PC-3 (cell line): ENCODE measurements around the gene GALNT15.

Experiments used
- EZH2 ChIP-seq: fragments of 300-600 bp; sonication (generic); IDR thresholded peaks from one replicate; pipeline ENCODE4 v1.6.1; 2017; ENCODE audit warnings: antibody characterized with exemption, mild to moderate bottlenecking, low read length; ENCODE audit not compliant: unreplicated experiment
- TF ChIP-seq, protein P1 (sequence below): fragments of 300-600 bp; sonication (generic); conservative IDR thresholded peaks from 2 replicates; pipeline ENCODE4 v1.5.1; 2017; ENCODE audit warnings: antibody characterized with exemption, low read depth, mild to moderate bottlenecking, low read length

DNA sequence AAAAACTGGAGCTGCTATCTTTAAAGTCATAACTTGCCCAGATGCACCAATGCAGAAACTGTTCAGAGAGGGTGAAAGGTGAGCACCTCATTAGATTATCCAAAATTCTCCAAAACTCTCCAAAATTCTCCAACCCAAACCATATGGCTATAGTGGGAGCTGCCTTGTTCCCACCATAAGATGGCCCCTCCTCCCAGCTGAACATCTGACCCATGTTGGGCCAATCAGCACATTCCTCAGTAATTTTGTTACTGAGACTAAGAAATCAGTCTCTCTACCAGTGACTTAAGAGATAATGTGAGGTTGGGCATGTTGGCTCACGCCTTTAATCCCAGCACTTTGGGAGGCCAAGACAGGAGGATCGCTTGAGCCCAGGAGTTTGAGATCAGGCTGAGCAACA lies 57.5 kb downstream of the GALNT15 start:
- TF ChIP-seq, protein P1, sequence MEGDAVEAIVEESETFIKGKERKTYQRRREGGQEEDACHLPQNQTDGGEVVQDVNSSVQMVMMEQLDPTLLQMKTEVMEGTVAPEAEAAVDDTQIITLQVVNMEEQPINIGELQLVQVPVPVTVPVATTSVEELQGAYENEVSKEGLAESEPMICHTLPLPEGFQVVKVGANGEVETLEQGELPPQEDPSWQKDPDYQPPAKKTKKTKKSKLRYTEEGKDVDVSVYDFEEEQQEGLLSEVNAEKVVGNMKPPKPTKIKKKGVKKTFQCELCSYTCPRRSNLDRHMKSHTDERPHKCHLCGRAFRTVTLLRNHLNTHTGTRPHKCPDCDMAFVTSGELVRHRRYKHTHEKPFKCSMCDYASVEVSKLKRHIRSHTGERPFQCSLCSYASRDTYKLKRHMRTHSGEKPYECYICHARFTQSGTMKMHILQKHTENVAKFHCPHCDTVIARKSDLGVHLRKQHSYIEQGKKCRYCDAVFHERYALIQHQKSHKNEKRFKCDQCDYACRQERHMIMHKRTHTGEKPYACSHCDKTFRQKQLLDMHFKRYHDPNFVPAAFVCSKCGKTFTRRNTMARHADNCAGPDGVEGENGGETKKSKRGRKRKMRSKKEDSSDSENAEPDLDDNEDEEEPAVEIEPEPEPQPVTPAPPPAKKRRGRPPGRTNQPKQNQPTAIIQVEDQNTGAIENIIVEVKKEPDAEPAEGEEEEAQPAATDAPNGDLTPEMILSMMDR, result no peak
- TF ChIP-seq EZH2, result no peak
